ENCODE data around the gene PAPLN. TPM values are rescaled to one million over a fixed set of nuclear protein-coding genes. Genes with fewer than 3 reads are reported as not detected.

PAPLN gene
- total RNA-seq, 6 experiments from 2014 or later: 1.5 to 3.0 (median 2.3) TPM

- Mint-ChIP-seq H3K4me3 (no peak overlapping the region), H3K36me3 (ENCODE audit: low read depth) (no peaks in the 10 kb centered on the region), H3K9me3 (no peaks in the 10 kb centered on the region), H3K27me3 (ENCODE audit: insufficient read depth) (no peaks in the 10 kb centered on the region; the same call in 1 of the 2 replicates), H3K4me1 (ENCODE audit: low read depth) (peaks cover 5% of the 10 kb centered on the region; the same call in 1 of the 2 replicates), H3K27ac (no peak overlapping the region)
- no peak for TF ChIP-seq CTCF (IDR thresholded peaks at IDR 0.05)
- DNase-seq: no peak
These were observed 23.3 kb downstream of the PAPLN start for GRCh38 chr14:73260574-73260973.

GRCh38 chr14:73261075-73261474 is 23.8 kb downstream of the PAPLN start:
- H3K4me3 Mint-ChIP-seq: no peak overlapping the region
- no peaks in the 10 kb centered on the region; the same call in 1 of the 2 replicates for H3K27me3 Mint-ChIP-seq (ENCODE audit: insufficient read depth)
- no peak for TF ChIP-seq CTCF (IDR thresholded peaks at IDR 0.05)
- H3K36me3 Mint-ChIP-seq (ENCODE audit: low read depth): no peaks in the 10 kb centered on the region
- no peaks in the 10 kb centered on the region for H3K9me3 Mint-ChIP-seq
- H3K4me1 Mint-ChIP-seq (ENCODE audit: low read depth): peaks cover 5% of the 10 kb centered on the region; the same call in 1 of the 2 replicates
- no peak for DNase-seq
- H3K27ac Mint-ChIP-seq: no peak overlapping the region

GRCh38 chr14:73261520-73262426 is 24.5 kb downstream of the PAPLN start:
- H3K4me3 Mint-ChIP-seq: no peak overlapping the region
- no peaks in the 10 kb centered on the region for H3K9me3 Mint-ChIP-seq
- peaks cover 5% of the 10 kb centered on the region; the same call in 1 of the 2 replicates for H3K4me1 Mint-ChIP-seq (ENCODE audit: low read depth)
- no peak for TF ChIP-seq CTCF (IDR thresholded peaks at IDR 0.05)
- no peaks in the 10 kb centered on the region; the same call in 1 of the 2 replicates for H3K27me3 Mint-ChIP-seq (ENCODE audit: insufficient read depth)
- DNase-seq: no peak
- no peaks in the 10 kb centered on the region for H3K36me3 Mint-ChIP-seq (ENCODE audit: low read depth)
- no peak overlapping the region for H3K27ac Mint-ChIP-seq

- no peaks in the 10 kb centered on the region; the same call in 1 of the 2 replicates for H3K27me3 Mint-ChIP-seq (ENCODE audit: insufficient read depth)
- peaks cover 5% of the 10 kb centered on the region; the same call in 1 of the 2 replicates for H3K4me1 Mint-ChIP-seq (ENCODE audit: low read depth)
- no peak overlapping the region for H3K4me3 Mint-ChIP-seq
- TF ChIP-seq CTCF (IDR thresholded peaks at IDR 0.05): no peak
- H3K27ac Mint-ChIP-seq: no peak overlapping the region
- no peaks in the 10 kb centered on the region for H3K36me3 Mint-ChIP-seq (ENCODE audit: low read depth)
- no peaks in the 10 kb centered on the region for H3K9me3 Mint-ChIP-seq
- DNase-seq: no peak
These were observed 25.3 kb downstream of the PAPLN start for GRCh38 chr14:73262427-73263183.

- Mint-ChIP-seq H3K27ac (no peak overlapping the region), H3K9me3 (no peaks in the 10 kb centered on the region), H3K4me1 (ENCODE audit: low read depth) (no peaks in the 10 kb centered on the region), H3K27me3 (ENCODE audit: insufficient read depth) (peaks cover 2% of the 10 kb centered on the region; the same call in 1 of the 2 replicates), H3K4me3 (no peak overlapping the region), H3K36me3 (ENCODE audit: low read depth) (no peaks in the 10 kb centered on the region)
- no peak for TF ChIP-seq CTCF (IDR thresholded peaks at IDR 0.05)
- no peak for DNase-seq
These were observed 26.3 kb downstream of the PAPLN start for GRCh38 chr14:73263606-73264005.
